DOHH2 (cell line): ENCODE data around the gene SNRNP40.

Experiments used
- CTCF ChIP-seq: fragments of 200-600 bp; sonication (generic); IDR thresholded peaks from one replicate; pipeline ENCODE4 v1.5.1; 2014; ENCODE audit warnings: antibody characterized with exemption, mild to moderate bottlenecking, low read depth, low read length; ENCODE audit not compliant: poor library complexity, severe bottlenecking
- EZH2phosphoT487 ChIP-seq: fragments of 200-600 bp; sonication (generic); IDR thresholded peaks from 2 replicates; pipeline ENCODE4 v1.6.1; 2017; ENCODE audit warnings: borderline replicate concordance, mild to moderate bottlenecking, antibody characterized with exemption, low read length, moderate library complexity, mixed read lengths

- TF ChIP-seq CTCF (no peak), EZH2phosphoT487 (no peak)
Observed at GRCh38 chr1:31219489-31219888, 77.1 kb downstream of the SNRNP40 start.
